Psoas muscle (tissue), 8 donors: ENCODE data around the gene MCOLN1. TPM values are rescaled to one million over a fixed set of nuclear protein-coding genes. Genes with fewer than 3 reads are reported as not detected.

Source experiments
- ATAC-seq, 4 donors: fragments of 200-7000 bp; cut with Tn5 transposase; one replicate each; pipeline ENCODE4 v1.9.1; 2020; ENCODE audit warnings: moderate library complexity in 3 of 4, mild to moderate bottlenecking in 2 of 4
- DNase-seq, 2 donors: peaks; one replicate each; pipeline ENCODE4 v3.0.0-alpha.2; 2020
- H3K27ac ChIP-seq: fragments of 200-600 bp; one replicate; pipeline ENCODE4 v1.8.0; 2022
- H3K27me3 ChIP-seq, 3 donors: fragments of 200-600 bp in 1 of 3; one replicate each; pipeline versions ENCODE4 v1.6.1 to v1.8.0; 2013 to 2022; ENCODE audit warnings: low read length in 2 of 3, mild to moderate bottlenecking in 2 of 3, moderate library complexity in 1 of 3; ENCODE audit not compliant: insufficient read depth in 3 of 3
- H3K36me3 ChIP-seq, 2 donors: fragments of 200-600 bp in 1 of 2; one replicate each; pipeline versions ENCODE4 v1.6.1 to v1.8.0; 2013 to 2022; ENCODE audit warnings: low read depth in 1 of 2, mild to moderate bottlenecking in 1 of 2, moderate library complexity in 1 of 2; ENCODE audit not compliant: insufficient read depth in 1 of 2
- H3K4me1 ChIP-seq: fragments of 200-600 bp; one replicate; pipeline ENCODE4 v1.8.0; 2022
- H3K4me3 ChIP-seq: fragments of 200-600 bp; one replicate; pipeline ENCODE4 v1.8.0; 2022; ENCODE audit warnings: mild to moderate bottlenecking
- H3K9me3 ChIP-seq: fragments of 200-600 bp; one replicate; pipeline ENCODE4 v1.8.0; 2022
- WGBS, 3 donors: extraction: QIAGEN DNeasy Blood & Tissue Kit; methylation state at CpG; one replicate each; pipeline versions ENCODE4 v1.1.6 to v1.1.7; 2013; 5-methylcytosine and 5-hydroxymethylcytosine counted together
- intact Hi-C, 2 donors: fragments of 100-400 bp; cut with DNase I; formaldehyde crosslinking; loops; one replicate each; pipeline versions ENCODE4 v1.11.0 to v1.14.2; 2022
- polyA plus RNA-seq, 3 donors: library from polyadenylated mRNA; stranded (reverse); fragments of 200-250 nt; gene quantifications; one replicate each; pipeline ENCODE4 v1.2.3, GENCODE V29; 2013
- total RNA-seq, 4 donors: library from RNA; stranded (reverse); fragmentation: NEBNext Ultra II Directional in 2 of 4; extraction: Animal tissue kit (Norgen Biotek cat#: 25700) in 2 of 4; gene quantifications; one replicate each; pipeline versions ENCODE4 v1.2.1 to v1.2.4, GENCODE V29; 2021 to 2023
- TF ChIP-seq, protein P1 (sequence below): fragments of 200-600 bp; IDR thresholded peaks from one replicate; pipeline ENCODE4 v1.8.0; 2022; ENCODE audit warnings: antibody characterized with exemption
- donor health status: healthy with polysubstance abuse.
- donor health status: DM: no; HTN: no; CAD: no; lungs with moderate emphysema.
- donor health status: Bipolar disorder and iron deficiency.
- donor health status: healthy.
- donor health status: DM: yes; HTN: yes; CAD: no.
- donor health status: DM: no; HTN: no; CAD: no.
- donor health status: DM: no; HTN: no; CAD: no.
- donor health status: DM: yes; HTN: yes; CAD: no.

The MCOLN1 gene
- total and polyA plus RNA-seq, 7 donors, result 15.4 to 28.6 (median 17.8) TPM

DNA sequence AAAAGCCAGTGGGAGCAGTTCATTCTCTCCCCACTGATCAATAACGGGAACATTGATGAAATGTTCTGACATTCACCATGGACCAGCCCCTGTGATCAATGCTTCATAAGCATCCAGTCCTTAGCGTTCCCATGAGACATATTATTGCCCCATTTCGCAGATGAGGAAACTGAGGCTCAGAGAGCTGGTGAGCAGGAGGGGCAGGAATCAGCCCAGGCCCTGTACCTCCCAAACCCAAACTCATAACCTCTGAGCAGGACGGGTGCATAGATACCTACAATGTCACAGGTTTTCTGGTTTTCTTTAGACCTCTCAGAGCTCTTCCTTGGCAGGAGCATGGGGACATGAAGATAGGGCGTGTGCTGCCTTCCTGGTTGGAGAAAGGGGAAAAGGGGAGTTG, 2.1 kb downstream of the MCOLN1 start:
- ATAC-seq, result no peak
- no peak overlapping the region for H3K4me3 ChIP-seq
- no peaks in the 10 kb centered on the region for H3K27me3 ChIP-seq
- no peaks in the 10 kb centered on the region for H3K9me3 ChIP-seq
- H3K36me3 ChIP-seq, result peaks cover 0 to 48% of the 10 kb centered on the region in 2 donors
- H3K4me1 ChIP-seq, result peaks cover 20% of the 10 kb centered on the region
- 90 to 96% (median 91%) methylated on average over 5 of the region's 5 CpGs for WGBS, 3 donors
- TF ChIP-seq, protein P1, sequence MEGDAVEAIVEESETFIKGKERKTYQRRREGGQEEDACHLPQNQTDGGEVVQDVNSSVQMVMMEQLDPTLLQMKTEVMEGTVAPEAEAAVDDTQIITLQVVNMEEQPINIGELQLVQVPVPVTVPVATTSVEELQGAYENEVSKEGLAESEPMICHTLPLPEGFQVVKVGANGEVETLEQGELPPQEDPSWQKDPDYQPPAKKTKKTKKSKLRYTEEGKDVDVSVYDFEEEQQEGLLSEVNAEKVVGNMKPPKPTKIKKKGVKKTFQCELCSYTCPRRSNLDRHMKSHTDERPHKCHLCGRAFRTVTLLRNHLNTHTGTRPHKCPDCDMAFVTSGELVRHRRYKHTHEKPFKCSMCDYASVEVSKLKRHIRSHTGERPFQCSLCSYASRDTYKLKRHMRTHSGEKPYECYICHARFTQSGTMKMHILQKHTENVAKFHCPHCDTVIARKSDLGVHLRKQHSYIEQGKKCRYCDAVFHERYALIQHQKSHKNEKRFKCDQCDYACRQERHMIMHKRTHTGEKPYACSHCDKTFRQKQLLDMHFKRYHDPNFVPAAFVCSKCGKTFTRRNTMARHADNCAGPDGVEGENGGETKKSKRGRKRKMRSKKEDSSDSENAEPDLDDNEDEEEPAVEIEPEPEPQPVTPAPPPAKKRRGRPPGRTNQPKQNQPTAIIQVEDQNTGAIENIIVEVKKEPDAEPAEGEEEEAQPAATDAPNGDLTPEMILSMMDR, result no peak
- DNase-seq, result no peak
- H3K27ac ChIP-seq, result no peak overlapping the region
- intact Hi-C loops, result loop anchor here in 1 of 2 donors (10.0 kb wide), 1 partner anchor 130 kb away; no protein-coding TSS in a partner anchor

DNA sequence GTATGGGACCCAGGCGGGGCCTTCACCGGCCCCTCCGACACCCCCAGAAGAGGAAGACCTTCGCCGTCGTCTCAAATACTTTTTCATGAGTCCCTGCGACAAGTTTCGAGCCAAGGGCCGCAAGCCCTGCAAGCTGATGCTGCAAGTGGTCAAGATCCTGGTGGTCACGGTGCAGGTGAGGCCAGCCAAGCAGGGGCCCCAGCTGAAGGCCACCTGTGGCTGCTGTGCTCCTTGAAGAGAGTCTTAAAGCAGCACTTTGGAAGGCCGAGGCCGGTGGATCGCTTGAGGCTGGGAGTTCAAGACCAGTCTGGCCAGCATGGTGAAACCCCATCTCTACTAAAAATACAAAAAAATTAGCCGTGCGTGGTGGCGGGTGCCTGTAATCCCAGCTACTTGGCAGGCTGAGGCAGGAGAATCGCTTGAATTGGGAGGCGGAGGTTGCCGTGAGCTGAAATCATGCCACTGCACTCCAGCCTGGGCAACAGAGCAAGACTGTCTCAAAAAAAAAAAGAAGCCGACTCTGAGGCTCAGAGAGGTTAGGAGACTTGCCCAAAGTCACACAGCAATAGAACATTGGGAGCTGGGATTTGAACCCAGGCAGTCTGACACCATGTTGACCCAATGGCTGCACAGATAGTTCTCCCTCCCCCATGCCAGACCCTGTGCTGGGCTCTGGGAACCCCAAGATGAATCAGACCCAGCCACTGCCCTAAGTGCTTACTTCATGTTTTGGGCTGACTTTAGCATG, 2.7 kb downstream of the MCOLN1 start:
- DNase-seq (no peak), ATAC-seq (no peak)
- H3K36me3 ChIP-seq, result peaks cover 0 to 48% of the 10 kb centered on the region in 2 donors

DNA sequence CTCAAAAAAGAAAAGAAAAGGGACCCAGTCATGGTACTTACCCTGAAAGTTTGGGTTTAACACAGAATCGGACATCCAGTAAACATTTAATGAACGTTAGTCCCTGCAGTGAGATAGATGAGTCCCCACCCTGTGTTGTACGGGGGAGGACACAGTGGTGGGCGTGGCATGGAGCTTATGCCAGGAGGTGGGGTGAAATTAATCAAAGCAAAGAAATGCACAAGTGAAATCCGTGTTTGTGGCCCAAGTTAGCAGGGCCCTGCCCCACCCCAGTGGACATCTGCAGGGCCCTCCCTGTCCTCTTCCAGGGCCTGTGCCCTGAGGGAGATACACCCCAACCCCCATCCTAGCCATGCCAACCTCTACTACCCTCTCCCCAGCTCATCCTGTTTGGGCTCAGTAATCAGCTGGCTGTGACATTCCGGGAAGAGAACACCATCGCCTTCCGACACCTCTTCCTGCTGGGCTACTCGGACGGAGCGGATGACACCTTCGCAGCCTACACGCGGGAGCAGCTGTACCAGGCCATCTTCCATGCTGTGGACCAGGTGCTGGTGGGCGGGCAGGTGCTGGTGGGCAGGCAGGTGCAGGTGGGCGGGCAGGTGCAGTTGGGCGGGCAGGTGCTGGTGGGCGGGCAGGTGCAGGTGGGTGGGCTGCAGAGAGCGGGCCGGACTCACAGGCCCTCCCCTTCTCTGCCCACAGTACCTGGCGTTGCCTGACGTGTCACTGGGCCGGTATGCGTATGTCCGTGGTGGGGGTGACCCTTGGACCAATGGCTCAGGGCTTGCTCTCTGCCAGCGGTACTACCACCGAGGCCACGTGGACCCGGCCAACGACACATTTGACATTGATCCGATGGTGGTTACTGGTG, 3.9 kb downstream of the MCOLN1 start:
- 86 to 92% (median 89%) methylated on average over 31 of the region's 31 CpGs for WGBS, 3 donors
- TF ChIP-seq, protein P1, result no peak
- intact Hi-C loops, result loop anchor here in 1 of 2 donors (10.0 kb wide), 1 partner anchor 131 kb away; no protein-coding TSS in a partner anchor
- H3K36me3 ChIP-seq, result peaks cover 0 to 58% of the 10 kb centered on the region in 2 donors
- H3K4me3 ChIP-seq, result no peak overlapping the region
- ATAC-seq (no peak), DNase-seq (no peak)
- no peak overlapping the region for H3K27ac ChIP-seq
- H3K27me3 ChIP-seq, result no peaks in the 10 kb centered on the region
- peaks cover 18% of the 10 kb centered on the region for H3K4me1 ChIP-seq
- no peaks in the 10 kb centered on the region for H3K9me3 ChIP-seq

More for the DNA sequence above, 2.7 kb downstream of the MCOLN1 start:
- intact Hi-C loops, result loop anchor here in 1 of 2 donors (10.0 kb wide), 1 partner anchor 130 kb away; no protein-coding TSS in a partner anchor
- Histone ChIP-seq H3K27me3 (no peaks in the 10 kb centered on the region), H3K4me1 (peaks cover 20% of the 10 kb centered on the region), H3K4me3 (no peak overlapping the region), H3K27ac (no peak overlapping the region), H3K9me3 (no peaks in the 10 kb centered on the region)
- 90 to 93% (median 91%) methylated on average over 20 of the region's 20 CpGs for WGBS, 3 donors
- TF ChIP-seq, protein P1, result no peak

DNA sequence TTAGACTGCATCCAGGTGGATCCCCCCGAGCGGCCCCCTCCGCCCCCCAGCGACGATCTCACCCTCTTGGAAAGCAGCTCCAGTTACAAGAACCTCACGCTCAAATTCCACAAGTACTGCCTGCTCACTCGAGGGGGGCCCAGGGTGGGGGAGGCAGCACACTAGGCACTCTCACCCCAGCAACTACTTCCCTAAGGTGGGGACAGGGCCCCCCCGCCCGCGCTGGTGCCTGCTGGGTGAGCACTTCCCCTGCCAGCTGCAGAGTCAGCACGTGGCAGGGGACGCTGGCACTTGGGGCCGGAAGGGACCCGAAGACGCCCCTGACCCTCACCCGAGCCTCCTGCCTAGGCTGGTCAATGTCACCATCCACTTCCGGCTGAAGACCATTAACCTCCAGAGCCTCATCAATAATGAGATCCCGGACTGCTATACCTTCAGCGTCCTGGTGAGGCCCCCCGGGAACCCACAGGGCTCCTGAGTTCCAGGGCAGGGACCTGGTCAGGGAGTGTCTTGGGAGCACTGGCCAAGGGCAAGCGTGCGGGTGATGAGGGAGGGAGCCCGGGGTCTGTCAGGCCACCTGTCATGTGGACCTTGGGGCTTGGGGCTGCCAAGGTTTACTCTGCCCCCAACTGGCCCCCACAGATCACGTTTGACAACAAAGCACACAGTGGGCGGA, 5.2 kb downstream of the MCOLN1 start:
- no peaks in the 10 kb centered on the region for H3K9me3 ChIP-seq
- peaks cover 0 to 62% of the 10 kb centered on the region in 2 donors for H3K36me3 ChIP-seq
- H3K4me3 ChIP-seq, result no peak overlapping the region
- H3K27ac ChIP-seq, result no peak overlapping the region
- H3K4me1 ChIP-seq, result peaks cover 8% of the 10 kb centered on the region
- intact Hi-C loops, result loop anchor here in 1 of 2 donors (10.0 kb wide), 1 partner anchor 133 kb away; no protein-coding TSS in a partner anchor
- 78% methylated on average over 22 to 25 of the region's 25 CpGs for WGBS, 3 donors
- DNase-seq (peak; percentile 54 to 73), ATAC-seq (no peak)
- no peaks in the 10 kb centered on the region for H3K27me3 ChIP-seq
- TF ChIP-seq, protein P1, result no peak
